Measurements from ENCODE around the gene TENT5C. TPM values are rescaled to one million over a fixed set of nuclear protein-coding genes. Genes with fewer than 3 reads are reported as not detected.
A peak's percentile ranks its signal among the peaks of the same experiment; 100 is the strongest.

TENT5C gene
- total RNA-seq, 1 donor from 2014 or later: 3.5 TPM

- no peaks in the 10 kb centered on the region for H3K9me3 Mint-ChIP-seq
Observed at GRCh38 chr1:117620440-117620839, 14.6 kb downstream of the TENT5C start.

DNA sequence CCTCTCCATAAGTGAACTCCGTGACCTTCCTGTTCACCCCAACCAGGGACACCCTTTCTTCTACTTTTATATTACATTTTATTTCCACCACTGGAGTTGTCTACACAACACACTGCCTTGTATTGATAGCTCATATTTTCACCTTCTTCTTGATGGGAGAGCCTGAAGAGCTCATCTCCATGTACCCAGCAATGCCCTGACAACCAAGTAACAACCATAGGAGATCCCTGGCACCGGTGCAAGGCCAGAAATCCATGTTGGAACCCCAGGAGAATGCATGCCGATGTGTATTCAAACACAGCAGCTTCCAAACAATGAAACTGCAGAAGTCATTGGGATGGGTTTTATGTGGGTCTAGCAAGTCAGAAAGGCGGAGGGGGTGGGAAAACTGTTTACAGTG, 15.5 kb downstream of the TENT5C start:
- no peak overlapping the region for H3K4me3 Mint-ChIP-seq
- no peaks in the 10 kb centered on the region for H3K9me3 Mint-ChIP-seq
- H3K27me3 Mint-ChIP-seq: peaks cover 6% of the 10 kb centered on the region
- peaks cover 43% of the 10 kb centered on the region for H3K36me3 Mint-ChIP-seq (ENCODE audit: low read depth)
- no peak for DNase-seq
- H3K27ac Mint-ChIP-seq: no peak overlapping the region
- H3K4me1 Mint-ChIP-seq: peaks cover 19% of the 10 kb centered on the region
- intact Hi-C loops (cut with micrococcal nuclease): no loop called here

More at GRCh38 chr1:117620440-117620839, 14.6 kb downstream of the TENT5C start:
- Mint-ChIP-seq H3K4me1 (peaks cover 28% of the 10 kb centered on the region), H3K4me3 (no peak overlapping the region), H3K27me3 (peaks cover 6% of the 10 kb centered on the region), H3K27ac (no peak overlapping the region), H3K36me3 (ENCODE audit: low read depth) (peaks cover 45% of the 10 kb centered on the region)
- no peak for DNase-seq
- intact Hi-C loops (cut with micrococcal nuclease): no loop called here

DNA sequence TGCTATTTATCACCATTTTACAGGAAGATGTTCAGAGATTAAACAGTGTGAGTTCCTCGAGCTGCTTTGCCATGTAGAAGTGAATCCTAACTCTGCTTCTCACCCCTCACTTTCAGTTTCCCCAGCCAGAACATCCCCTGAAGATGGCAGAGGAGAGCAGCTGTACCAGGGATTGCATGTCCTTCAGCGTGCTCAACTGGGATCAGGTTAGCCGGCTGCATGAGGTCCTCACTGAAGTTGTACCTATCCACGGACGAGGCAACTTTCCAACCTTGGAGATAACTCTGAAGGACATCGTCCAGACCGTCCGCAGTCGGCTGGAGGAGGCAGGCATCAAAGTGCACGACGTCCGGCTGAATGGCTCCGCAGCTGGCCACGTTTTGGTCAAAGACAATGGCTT, 16.9 kb downstream of the TENT5C start:
- Mint-ChIP-seq H3K9me3 (no peaks in the 10 kb centered on the region), H3K4me1 (peaks cover 19% of the 10 kb centered on the region), H3K27ac (no peak overlapping the region), H3K27me3 (peaks cover 4% of the 10 kb centered on the region), H3K4me3 (no peak overlapping the region), H3K36me3 (ENCODE audit: low read depth) (peaks cover 41% of the 10 kb centered on the region)
- no peak for DNase-seq
- intact Hi-C loops (cut with micrococcal nuclease): loop anchor here (2.0 kb wide), 1 partner anchor 16 kb away; the partner anchor contains the start of gene TENT5C

DNA sequence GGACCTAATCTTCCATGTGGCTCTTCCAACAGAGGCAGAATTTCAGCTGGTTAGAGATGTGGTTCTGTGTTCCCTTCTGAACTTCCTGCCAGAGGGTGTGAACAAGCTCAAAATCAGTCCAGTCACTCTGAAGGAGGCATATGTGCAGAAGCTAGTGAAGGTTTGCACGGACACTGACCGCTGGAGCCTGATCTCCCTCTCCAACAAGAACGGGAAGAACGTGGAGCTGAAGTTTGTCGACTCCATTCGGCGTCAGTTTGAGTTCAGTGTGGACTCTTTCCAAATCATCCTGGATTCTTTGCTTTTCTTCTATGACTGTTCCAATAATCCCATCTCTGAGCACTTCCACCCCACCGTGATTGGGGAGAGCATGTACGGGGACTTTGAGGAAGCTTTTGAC, 17.3 kb downstream of the TENT5C start:
- peaks cover 41% of the 10 kb centered on the region for H3K36me3 Mint-ChIP-seq (ENCODE audit: low read depth)
- no peak for DNase-seq
- H3K27me3 Mint-ChIP-seq: peaks cover 4% of the 10 kb centered on the region
- H3K9me3 Mint-ChIP-seq: no peaks in the 10 kb centered on the region
- no peak overlapping the region for H3K4me3 Mint-ChIP-seq
- intact Hi-C loops (cut with micrococcal nuclease): loop anchor here (2.0 kb wide), 1 partner anchor 16 kb away; the partner anchor contains the start of gene TENT5C
- H3K4me1 Mint-ChIP-seq: peaks cover 16% of the 10 kb centered on the region
- H3K27ac Mint-ChIP-seq: no peak overlapping the region

GRCh38 chr1:117623698-117624097, 17.9 kb downstream of the TENT5C start:
- Mint-ChIP-seq H3K9me3 (no peaks in the 10 kb centered on the region), H3K27me3 (peaks cover 4% of the 10 kb centered on the region), H3K27ac (no peak overlapping the region), H3K36me3 (ENCODE audit: low read depth) (peaks cover 42% of the 10 kb centered on the region), H3K4me1 (peaks cover 13% of the 10 kb centered on the region), H3K4me3 (no peak overlapping the region)
- DNase-seq: no peak
- intact Hi-C loops (cut with micrococcal nuclease): loop anchor here (2.0 kb wide), 1 partner anchor 17 kb away; the partner anchor contains the start of gene TENT5C

GRCh38 chr1:117627546-117628130, 21.8 kb downstream of the TENT5C start:
- Mint-ChIP-seq H3K36me3 (ENCODE audit: low read depth) (peaks cover 40% of the 10 kb centered on the region), H3K9me3 (no peaks in the 10 kb centered on the region), H3K4me1 (peaks cover 17% of the 10 kb centered on the region), H3K27me3 (peaks cover 6% of the 10 kb centered on the region), H3K4me3 (no peak overlapping the region), H3K27ac (no peak overlapping the region)
- intact Hi-C loops (cut with micrococcal nuclease): no loop called here
- no peak for DNase-seq

- Mint-ChIP-seq H3K27me3 (peaks cover 6% of the 10 kb centered on the region), H3K27ac (no peak overlapping the region), H3K4me3 (no peak overlapping the region), H3K9me3 (no peaks in the 10 kb centered on the region), H3K36me3 (ENCODE audit: low read depth) (peaks cover 34% of the 10 kb centered on the region), H3K4me1 (peaks cover 21% of the 10 kb centered on the region)
- intact Hi-C loops (cut with micrococcal nuclease): no loop called here
- no peak for DNase-seq
Observed at GRCh38 chr1:117628343-117628742, 22.5 kb downstream of the TENT5C start.

DNA sequence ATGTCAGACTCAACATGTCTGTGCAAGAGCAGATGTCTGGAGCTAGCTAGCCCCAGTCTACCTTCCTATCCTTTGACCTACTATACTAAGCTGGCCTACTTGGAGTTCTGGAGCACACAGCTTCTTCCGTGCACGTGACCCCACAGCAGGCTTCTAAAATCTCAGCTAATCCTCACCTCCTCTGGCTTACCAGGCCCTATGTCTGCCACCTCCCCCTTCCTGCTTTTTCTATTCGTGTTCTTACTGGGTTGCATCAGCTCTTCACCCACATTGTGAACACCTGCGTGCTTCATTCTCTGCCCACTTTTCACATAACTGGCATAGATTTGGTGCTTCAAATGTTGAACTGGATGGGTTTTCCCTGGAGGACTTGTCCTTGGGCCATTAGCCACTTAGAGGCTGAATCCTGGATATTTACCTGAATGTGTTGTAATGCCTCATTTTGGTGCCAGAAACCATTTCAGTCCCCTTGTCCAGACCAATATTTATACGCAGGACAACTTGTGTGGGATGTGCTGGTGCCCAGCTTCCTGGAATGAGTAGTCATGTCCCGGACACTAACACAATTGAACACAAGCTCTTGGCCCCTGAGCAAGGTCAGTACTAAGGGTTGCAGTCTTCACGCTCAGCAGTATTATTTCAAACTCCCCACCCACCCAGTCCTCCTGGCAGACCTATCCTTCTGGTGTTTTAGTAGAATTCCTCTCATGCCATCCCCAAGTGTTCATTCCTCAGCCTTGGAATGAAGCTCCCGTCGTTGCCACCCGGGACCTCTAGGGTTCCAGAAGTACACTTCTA, 24.0 kb downstream of the TENT5C start:
- Mint-ChIP-seq H3K9me3 (no peaks in the 10 kb centered on the region), H3K4me1 (peaks cover 25% of the 10 kb centered on the region), H3K4me3 (no peak overlapping the region), H3K36me3 (ENCODE audit: low read depth) (peaks cover 19% of the 10 kb centered on the region), H3K27me3 (peaks cover 8% of the 10 kb centered on the region), H3K27ac (no peak overlapping the region)
- DNase-seq: no peak
- intact Hi-C loops (cut with micrococcal nuclease): no loop called here

- Mint-ChIP-seq H3K27ac (no peak overlapping the region), H3K9me3 (no peaks in the 10 kb centered on the region), H3K4me1 (peaks cover 25% of the 10 kb centered on the region), H3K4me3 (no peak overlapping the region), H3K36me3 (ENCODE audit: low read depth) (peaks cover 13% of the 10 kb centered on the region), H3K27me3 (peaks cover 10% of the 10 kb centered on the region)
- no peak for DNase-seq
- intact Hi-C loops (cut with micrococcal nuclease): no loop called here
Observed at GRCh38 chr1:117630423-117630998, 24.7 kb downstream of the TENT5C start.

GRCh38 chr1:117631359-117632160, 25.7 kb downstream of the TENT5C start:
- H3K4me3 Mint-ChIP-seq: no peak overlapping the region
- no peak overlapping the region for H3K27ac Mint-ChIP-seq
- peaks cover 32% of the 10 kb centered on the region for H3K4me1 Mint-ChIP-seq
- H3K9me3 Mint-ChIP-seq: no peaks in the 10 kb centered on the region
- intact Hi-C loops (cut with micrococcal nuclease): no loop called here
- no peak for DNase-seq
- H3K36me3 Mint-ChIP-seq (ENCODE audit: low read depth): peaks cover 13% of the 10 kb centered on the region
- peaks cover 19% of the 10 kb centered on the region for H3K27me3 Mint-ChIP-seq

DNA sequence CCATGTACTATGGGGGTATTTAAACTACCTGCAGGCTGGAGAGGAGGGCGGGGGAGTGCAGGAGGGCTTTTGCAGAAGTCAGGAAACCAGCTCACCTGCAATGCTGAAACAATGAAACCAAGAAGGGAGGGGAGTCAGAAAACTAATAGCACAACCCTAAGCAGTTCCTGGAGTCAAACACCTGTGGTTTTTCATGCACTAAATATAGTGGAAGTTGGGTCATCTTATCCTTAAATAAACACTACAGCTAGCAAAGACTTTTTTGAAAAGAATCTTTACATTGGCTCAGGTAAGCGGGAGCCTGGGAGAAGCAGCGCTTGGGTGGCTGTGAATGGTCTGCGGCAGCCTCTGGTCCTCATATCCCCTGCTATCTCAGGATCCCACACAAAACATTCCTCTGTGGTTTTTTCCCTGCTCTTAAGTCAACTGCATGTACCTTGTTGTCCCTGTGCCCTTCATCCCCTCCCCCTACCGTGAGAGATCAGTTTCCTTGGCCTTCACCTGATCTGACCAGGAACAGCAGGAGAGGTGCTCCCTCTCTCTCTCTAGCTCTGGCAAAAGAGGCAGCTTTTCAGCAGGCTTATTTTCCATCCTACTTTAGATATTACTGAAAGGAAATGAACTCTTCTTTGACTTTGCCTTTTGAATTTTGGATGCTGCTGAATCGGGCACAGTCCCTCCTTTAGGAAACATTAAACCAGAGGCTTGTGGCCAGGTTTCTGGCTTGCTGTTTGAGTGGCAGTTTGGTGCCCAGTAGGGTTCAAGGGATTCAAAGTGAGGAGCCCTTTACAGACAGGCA, 26.6 kb downstream of the TENT5C start:
- Mint-ChIP-seq H3K36me3 (ENCODE audit: low read depth) (peaks cover 13% of the 10 kb centered on the region), H3K9me3 (no peaks in the 10 kb centered on the region), H3K27me3 (peaks cover 27% of the 10 kb centered on the region), H3K4me3 (no peak overlapping the region), H3K4me1 (peaks cover 35% of the 10 kb centered on the region), H3K27ac (peak overlapping the region; percentile 2)
- intact Hi-C loops (cut with micrococcal nuclease): no loop called here
- DNase-seq: no peak

DNA sequence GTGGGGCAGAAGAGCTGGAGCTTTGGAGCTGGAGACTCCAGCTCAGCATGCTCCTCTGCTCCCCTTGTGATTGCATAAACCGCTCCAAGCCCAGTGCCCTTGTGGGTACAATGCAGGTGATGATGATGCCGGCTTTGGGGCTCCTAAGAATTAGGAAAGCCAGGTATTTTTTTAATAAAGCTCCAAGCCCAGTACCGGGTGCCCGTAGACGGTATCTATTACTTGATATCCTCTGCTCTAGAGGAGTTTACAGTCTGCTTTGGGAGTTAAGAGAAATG, 27.2 kb downstream of the TENT5C start:
- Mint-ChIP-seq H3K9me3 (no peaks in the 10 kb centered on the region), H3K4me1 (peaks cover 33% of the 10 kb centered on the region), H3K4me3 (no peak overlapping the region), H3K27me3 (peaks cover 31% of the 10 kb centered on the region), H3K36me3 (ENCODE audit: low read depth) (peaks cover 13% of the 10 kb centered on the region), H3K27ac (no peak overlapping the region)
- intact Hi-C loops (cut with micrococcal nuclease): no loop called here
- no peak for DNase-seq

GRCh38 chr1:117633423-117633822, 27.6 kb downstream of the TENT5C start:
- H3K27me3 Mint-ChIP-seq: peaks cover 32% of the 10 kb centered on the region
- no peak overlapping the region for H3K27ac Mint-ChIP-seq
- peaks cover 13% of the 10 kb centered on the region for H3K36me3 Mint-ChIP-seq (ENCODE audit: low read depth)
- intact Hi-C loops (cut with micrococcal nuclease): no loop called here
- no peak for DNase-seq
- H3K4me1 Mint-ChIP-seq: peaks cover 33% of the 10 kb centered on the region
- no peaks in the 10 kb centered on the region for H3K9me3 Mint-ChIP-seq
- H3K4me3 Mint-ChIP-seq: no peak overlapping the region
